Measurements from ENCODE around the gene STOM. TPM values are rescaled to one million over a fixed set of nuclear protein-coding genes. Genes with fewer than 3 reads are reported as not detected.

Gene STOM
- total and polyA plus RNA-seq, 2 of the 8 experiments (the other 6 are each of a cell fraction or from before 2014, with no cell fraction given), result 25.2 to 60.4 TPM

GRCh38 chr9:121345070-121345469 is 25.0 kb downstream of the STOM start:
- WGBS, 2 experiments (ENCODE audit: extremely low coverage in 1 of 2, insufficient coverage in 1 of 2, insufficient read length in 1 of 2, insufficient replicate concordance in 2 of 2, low coverage in 1 of 2, low lambda C conversion rate in 2 of 2, missing lambda C conversion rate in 1 of 2), result 84% methylated on average over 3 of the region's 3 CpGs; no CpG with 5 or more reads in 1 of the 2 experiments
- TF ChIP-seq TAF1 (IDR thresholded peaks at IDR 0.05; ENCODE audit: low read depth, low read length), result no peak
- TF ChIP-seq MAFK (IDR thresholded peaks at IDR 0.05; ENCODE audit: low read depth, low read length), result no peak
- TF ChIP-seq CTBP2 (IDR thresholded peaks at IDR 0.05; ENCODE audit: borderline replicate concordance, insufficient read depth, insufficient read length, low read length), result no peak
- TF ChIP-seq SUZ12 (IDR thresholded peaks at IDR 0.05; ENCODE audit: low read length), result no peak
- no peak for TF ChIP-seq SRF (IDR thresholded peaks at IDR 0.05; ENCODE audit: low read depth, low read length)
- TF ChIP-seq NRF1 (IDR thresholded peaks at IDR 0.05; ENCODE audit: low read depth, low read length), result no peak
- no peak for TF ChIP-seq POLR2AphosphoS5 (IDR thresholded peaks at IDR 0.05; ENCODE audit: low read depth, low read length)
- TF ChIP-seq EGR1 (IDR thresholded peaks at IDR 0.05; ENCODE audit: borderline replicate concordance, low read depth, low read length), result no peak

More at GRCh38 chr9:121345070-121345469, 25.0 kb downstream of the STOM start:
- H2AFZ ChIP-seq (ENCODE audit: low read length), result no peak overlapping the region
- no peak overlapping the region for H3K18ac ChIP-seq (ENCODE audit: extremely low read depth, low read length)
- H3K79me2 ChIP-seq (ENCODE audit: control insufficient read depth in 1 of 2, insufficient read depth in 2 of 2, low read length in 2 of 2), result no peaks in the 10 kb centered on the region
- no peak overlapping the region for H3K9ac ChIP-seq (replicated peaks in 1 of 4; ENCODE audit: extremely low read depth in 1 of 4, low read depth in 3 of 4, low read length in 3 of 4)
- no peak for DNase-seq (ENCODE audit: low read depth in 1 of 2, low spot score in 2 of 2)
- ChIA-PET CTCF (ENCODE audit: partially characterized antibody) (interaction anchor here (0.6 to 9.4 kb wide), 5 partner anchors 10 to 103 kb away, joined by 3 to 59 read pairs (median 4); no protein-coding TSS in a partner anchor), POLR2A (ENCODE audit: partially characterized antibody) (no interaction called here)
- H3K23ac ChIP-seq (ENCODE audit: insufficient read length), result no peak overlapping the region
- no peaks in the 10 kb centered on the region for H3K23me2 ChIP-seq (ENCODE audit: low read depth, low read length)
- H3K9me3 ChIP-seq (ENCODE audit: insufficient read depth in 2 of 2, low read depth in 1 of 2, low read length in 1 of 2), result no peaks in the 10 kb centered on the region
- no peak overlapping the region for H2BK20ac ChIP-seq (ENCODE audit: low read length)
- H3K27me3 ChIP-seq (replicated peaks in 1 of 4; ENCODE audit: control insufficient read depth in 3 of 4, extremely low read depth in 1 of 4, insufficient read depth in 3 of 4, low read length in 3 of 4), result no peaks in the 10 kb centered on the region
- H2BK12ac ChIP-seq (ENCODE audit: low read depth, low read length), result no peak overlapping the region
- H3K27ac ChIP-seq (ENCODE audit: low read depth, low read length), result no peak overlapping the region
- FAIRE-seq, result no peak
- H3K56ac ChIP-seq (replicated peaks; ENCODE audit: insufficient read length, low read depth, low read length), result no peak overlapping the region
- H2AK5ac ChIP-seq (ENCODE audit: low read depth, low read length), result no peak overlapping the region
- no peaks in the 10 kb centered on the region for H4K20me1 ChIP-seq (replicated peaks in 1 of 2; ENCODE audit: control insufficient read depth in 1 of 2, insufficient read depth in 2 of 2, low read length in 2 of 2)
- no peak overlapping the region for H2BK15ac ChIP-seq (ENCODE audit: low read length)
- H3K14ac ChIP-seq (ENCODE audit: insufficient read length), result no peak overlapping the region
- H3K4me3 ChIP-seq (ENCODE audit: extremely low read depth in 1 of 4, insufficient read depth in 2 of 4, low read depth in 3 of 4, low read length in 4 of 4), result no peak overlapping the region
- no peak overlapping the region for H4K5ac ChIP-seq (ENCODE audit: insufficient read length, low read depth, low read length)
- H3K4me1 ChIP-seq (replicated peaks in 1 of 4; ENCODE audit: control insufficient read depth in 3 of 4, insufficient read depth in 4 of 4, low read length in 3 of 4), result no peaks in the 10 kb centered on the region
- H4K8ac ChIP-seq (ENCODE audit: extremely low read depth, insufficient read depth, low read length), result no peak overlapping the region
- no peak overlapping the region for H2BK5ac ChIP-seq (ENCODE audit: low read depth, low read length)
- peaks cover 0 to 46% (median 8%) of the 10 kb centered on the region in 4 experiments; a peak in 5 of 8 replicates for H3K36me3 ChIP-seq (ENCODE audit: control insufficient read depth in 2 of 4, insufficient read depth in 4 of 4, low read length in 3 of 4)
- H3K4ac ChIP-seq (replicated peaks; ENCODE audit: insufficient read length, low read depth, low read length), result no peak overlapping the region
- H3K79me1 ChIP-seq (ENCODE audit: low read depth, low read length), result no peaks in the 10 kb centered on the region
- no peak overlapping the region for H3K4me2 ChIP-seq (ENCODE audit: insufficient read depth in 1 of 2, low read depth in 2 of 2, low read length in 2 of 2)
- no peak overlapping the region for H2BK120ac ChIP-seq (replicated peaks; ENCODE audit: low read depth, low read length)
- no peak overlapping the region for H4K91ac ChIP-seq (replicated peaks; ENCODE audit: insufficient read length, low read length)
